Suprapubic skin (tissue), 4 donors: Measurements from ENCODE around the gene JAZF1.

ENCODE experiments used
- CTCF ChIP-seq, 2 donors: fragments of 200-600 bp in 1 of 2; fragments of 450-650 bp in 1 of 2; sonication (generic) in 1 of 2; IDR thresholded peaks; one replicate each; pipeline ENCODE4 v1.5.1; 2016 to 2019; ENCODE audit warnings: antibody characterized with exemption in 2 of 2, mild to moderate bottlenecking in 1 of 2, moderate library complexity in 1 of 2
- EP300 ChIP-seq: sonication (generic); formaldehyde crosslinking; IDR thresholded peaks from one replicate; pipeline ENCODE4 v1.6.1; 2017; ENCODE audit warnings: antibody characterized with exemption
- POLR2A ChIP-seq, 2 donors: fragments of 450-650 bp; IDR thresholded peaks; one replicate each; pipeline ENCODE4 v1.6.1; 2017; ENCODE audit warnings: antibody characterized with exemption in 2 of 2, mild to moderate bottlenecking in 2 of 2, moderate library complexity in 2 of 2
- POLR2AphosphoS5 ChIP-seq, 3 donors: sonication (generic); formaldehyde crosslinking; IDR thresholded peaks; one replicate each; pipeline ENCODE4 v1.6.1; 2017; ENCODE audit warnings: antibody characterized with exemption in 3 of 3

DNA sequence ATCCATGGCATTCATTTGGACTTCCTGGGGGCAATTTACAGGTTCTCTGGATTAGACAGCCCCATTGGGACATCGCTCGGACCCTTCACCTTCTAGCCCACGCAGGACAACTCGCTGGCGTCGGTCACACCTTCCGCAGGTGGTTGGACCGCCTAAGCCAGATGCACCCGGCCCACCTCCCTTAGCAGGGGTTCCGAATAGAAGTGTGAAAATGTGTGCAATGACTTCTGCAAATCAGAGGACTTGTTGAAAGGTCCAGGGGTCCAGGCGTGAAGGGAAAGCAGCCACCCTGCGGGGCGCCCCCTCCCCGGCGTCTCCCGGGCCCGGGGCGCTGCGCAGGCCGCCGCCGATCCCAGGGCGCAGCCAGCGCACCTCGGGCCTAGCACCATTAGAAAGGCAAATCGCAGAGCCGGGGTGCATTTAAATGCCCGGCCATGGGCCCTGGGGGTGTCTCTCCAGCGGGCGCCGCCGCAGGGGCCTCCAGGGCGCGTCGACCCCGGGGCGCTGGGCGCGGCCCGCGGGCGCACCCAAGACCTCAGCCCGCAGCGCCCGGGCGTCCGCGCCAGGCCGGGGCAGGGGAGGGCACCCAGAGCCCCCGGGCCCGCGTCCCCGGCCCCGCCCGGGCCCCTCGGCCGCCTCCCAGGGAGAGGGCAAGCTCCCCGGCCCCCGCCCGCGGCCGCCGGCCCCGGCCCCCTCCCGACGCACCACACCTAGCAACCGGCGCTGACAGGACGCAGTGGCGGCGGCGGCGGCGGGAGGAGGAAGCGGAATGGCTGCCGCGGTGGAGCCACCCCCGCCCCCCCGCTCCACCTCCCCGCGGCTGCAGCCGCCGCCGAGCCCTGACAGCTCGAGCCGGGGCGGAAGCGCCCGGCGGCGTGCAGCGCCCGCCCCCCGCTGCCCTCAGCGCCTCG is 1.2 kb downstream of the JAZF1 start:
- TF ChIP-seq CTCF (IDR thresholded peaks at IDR 0.05) (no peak), POLR2A (IDR thresholded peaks at IDR 0.05) (no peak), POLR2AphosphoS5 (IDR thresholded peaks at IDR 0.05) (no peak), EP300 (no peak)
